ENCODE data around the gene THEM4. TPM values are rescaled to one million over a fixed set of nuclear protein-coding genes. Genes with fewer than 3 reads are reported as not detected.
A peak's percentile ranks its signal among the peaks of the same experiment; 100 is the strongest.

Gene THEM4
- total RNA-seq, 1 donor from 2014 or later: 15.0 TPM

- no peak for DNase-seq
- peaks cover 46% of the 10 kb centered on the region for H3K4me1 ChIP-seq
- intact Hi-C loops (cut with DNase I): no loop called here
Observed at GRCh38 chr1:151835596-151835995, 73.7 kb downstream of the THEM4 start.

GRCh38 chr1:151834239-151834638 is 75.1 kb downstream of the THEM4 start:
- peaks cover 19% of the 10 kb centered on the region for H3K27me3 ChIP-seq (ENCODE audit: low read depth)
- DNase-seq: no peak
- peaks cover 43% of the 10 kb centered on the region for H3K4me1 ChIP-seq

More at GRCh38 chr1:151835596-151835995, 73.7 kb downstream of the THEM4 start:
- H3K27me3 ChIP-seq (ENCODE audit: low read depth): peaks cover 27% of the 10 kb centered on the region
- no peak overlapping the region for H3K27ac ChIP-seq
- no peak for ATAC-seq
- H3K9me3 ChIP-seq: no peaks in the 10 kb centered on the region
- H3K4me3 ChIP-seq: no peak overlapping the region
- no peak for TF ChIP-seq CTCF (IDR thresholded peaks at IDR 0.05)
- no peaks in the 10 kb centered on the region for H3K36me3 ChIP-seq

GRCh38 chr1:151833172-151833900 is 76.0 kb downstream of the THEM4 start:
- Histone ChIP-seq H3K4me1 (peaks cover 43% of the 10 kb centered on the region), H3K4me3 (no peak overlapping the region), H3K27ac (no peak overlapping the region), H3K36me3 (no peaks in the 10 kb centered on the region), H3K9me3 (no peaks in the 10 kb centered on the region), H3K27me3 (ENCODE audit: low read depth) (peaks cover 10% of the 10 kb centered on the region)
- TF ChIP-seq CTCF (IDR thresholded peaks at IDR 0.05): no peak
- DNase-seq (no peak), ATAC-seq (no peak)
- intact Hi-C loops (cut with DNase I): no loop called here

More at GRCh38 chr1:151834239-151834638, 75.1 kb downstream of the THEM4 start:
- Histone ChIP-seq H3K9me3 (no peaks in the 10 kb centered on the region), H3K36me3 (no peaks in the 10 kb centered on the region), H3K27ac (no peak overlapping the region), H3K4me3 (no peak overlapping the region)
- no peak for TF ChIP-seq CTCF (IDR thresholded peaks at IDR 0.05)
- no peak for ATAC-seq
- intact Hi-C loops (cut with DNase I): no loop called here

- Histone ChIP-seq H3K27me3 (ENCODE audit: low read depth) (peaks cover 4% of the 10 kb centered on the region), H3K4me1 (peaks cover 39% of the 10 kb centered on the region), H3K36me3 (no peaks in the 10 kb centered on the region), H3K9me3 (no peaks in the 10 kb centered on the region), H3K4me3 (no peak overlapping the region), H3K27ac (peak overlapping the region; percentile 80)
- no peak for TF ChIP-seq CTCF (IDR thresholded peaks at IDR 0.05)
- intact Hi-C loops (cut with DNase I): no loop called here
- DNase-seq: peak; percentile 93
- peak; percentile 76 to 83 for ATAC-seq
Observed at GRCh38 chr1:151832318-151832980, 76.9 kb downstream of the THEM4 start.

GRCh38 chr1:151831605-151832004 is 77.7 kb downstream of the THEM4 start, which contains the start of gene RORC:
Gene RORC (minus strand): TSS chr1:151831802. CDS start chr1:151831764, 38 bp downstream.
- H3K27ac ChIP-seq: peak within 1 kb of the TSS; percentile 80

More at GRCh38 chr1:151831605-151832004, 77.7 kb downstream of the THEM4 start, which contains the start of gene RORC:
- H3K4me3 ChIP-seq: peak within 1 kb of the TSS; percentile 56
- H3K27me3 ChIP-seq (ENCODE audit: low read depth): no peaks in the 10 kb centered on the region
- peak; percentile 84 for DNase-seq
- no peaks in the 10 kb centered on the region for H3K36me3 ChIP-seq
- H3K4me1 ChIP-seq: peaks cover 39% of the 10 kb centered on the region
- intact Hi-C loops (cut with DNase I): no loop called here
- ATAC-seq: peak; percentile 88 to 92
- TF ChIP-seq CTCF (IDR thresholded peaks at IDR 0.05): no peak
- no peaks in the 10 kb centered on the region for H3K9me3 ChIP-seq
